A673 (cell line): ENCODE data around the gene CPT1C. TPM values are rescaled to one million over a fixed set of nuclear protein-coding genes. Genes with fewer than 3 reads are reported as not detected.

Experiments used
- BruUV-seq: library from RNA; stranded (reverse); fragments of 400-500 nt; replicated peaks from 2 replicates; lab custom pipeline; 2021; lab: Mats Ljungman, UMichigan
- CTCF ChIA-PET: fragments of 300-600 bp; sonication (Branson Sonifier 250); formaldehyde crosslinking; loops from one replicate; lab custom pipeline; 2022; ENCODE audit warnings: antibody characterized with exemption; lab: Charles Lee
- POLR2A ChIA-PET: fragments of 300-600 bp; sonication (Branson Sonifier 250); formaldehyde crosslinking; loops from one replicate; lab custom pipeline; 2022; ENCODE audit warnings: antibody characterized with exemption; ENCODE audit not compliant: low non-redundant PET; lab: Charles Lee
- DNase-seq: peaks from one replicate; pipeline ENCODE4 v3.0.0-alpha.2; 2015; ENCODE audit warnings: low spot score
- H3K27ac ChIP-seq: fragments of 200-600 bp; sonication (generic); 2 replicates; pipeline ENCODE4 v1.5.1; 2016; ENCODE audit warnings: mixed run types, low read depth, mild to moderate bottlenecking, mixed read lengths, antibody characterized with exemption, low read length; ENCODE audit not compliant: poor library complexity, severe bottlenecking
- H3K27me3 ChIP-seq: fragments of 200-600 bp; sonication (generic); replicated peaks from 2 replicates; pipeline ENCODE4 v1.6.1; 2017; ENCODE audit warnings: mixed run types, low read depth, mild to moderate bottlenecking, mixed read lengths, antibody characterized with exemption, low read length; ENCODE audit not compliant: insufficient read depth, poor library complexity
- H3K36me3 ChIP-seq: fragments of 200-600 bp; sonication (generic); 2 replicates; pipeline ENCODE4 v1.6.1; 2016; ENCODE audit warnings: mixed run types, mild to moderate bottlenecking, mixed read lengths, antibody characterized with exemption, low read length; ENCODE audit not compliant: insufficient read depth, poor library complexity, severe bottlenecking
- H3K4me1 ChIP-seq: fragments of 200-600 bp; sonication (generic); 2 replicates; pipeline ENCODE4 v1.6.1; 2017; ENCODE audit warnings: mixed run types, mild to moderate bottlenecking, mixed read lengths, antibody characterized with exemption, low read length; ENCODE audit not compliant: insufficient read depth, poor library complexity, severe bottlenecking
- H3K4me3 ChIP-seq: fragments of 200-600 bp; sonication (generic); 2 replicates; pipeline ENCODE4 v1.5.1; 2016; ENCODE audit warnings: low read depth, mixed run types, mild to moderate bottlenecking, mixed read lengths, low read length; ENCODE audit not compliant: poor library complexity, severe bottlenecking
- H3K9me3 ChIP-seq: fragments of 200-600 bp; sonication (generic); 2 replicates; pipeline ENCODE4 v1.6.1; 2016; ENCODE audit warnings: mixed run types, low read depth, mild to moderate bottlenecking, mixed read lengths, antibody characterized with exemption, low read length; ENCODE audit not compliant: poor library complexity, severe bottlenecking
- CTCF ChIP-seq: fragments of 300-800, 200-600 bp; sonication (generic); conservative IDR thresholded peaks from 2 replicates; pipeline ENCODE4 v1.5.1; 2017; ENCODE audit warnings: low read depth, mild to moderate bottlenecking, antibody characterized with exemption, low read length, moderate library complexity, mixed read lengths
- EZH2 ChIP-seq: fragments of 200-600 bp; sonication (generic); IDR thresholded peaks from 2 replicates; pipeline ENCODE4 v1.6.1; 2017; ENCODE audit warnings: borderline replicate concordance, low read depth, mild to moderate bottlenecking, mixed read lengths, antibody characterized with exemption, low read length; ENCODE audit not compliant: poor library complexity, severe bottlenecking
- intact Hi-C: fragments of 100-400 bp; cut with micrococcal nuclease; formaldehyde crosslinking; loops from one replicate; pipeline ENCODE4 v1.10.0; 2022; ENCODE audit not compliant: unreplicated experiment
- total RNA-seq: library from RNA; stranded (reverse); gene quantifications from 2 replicates; pipeline ENCODE4 v1.2.3, GENCODE V29; 2021

The CPT1C gene
- total RNA-seq, 1 experiment from 2014 or later = 23.3 TPM

GRCh38 chr19:49705919-49706318, 15.0 kb downstream of the CPT1C start:
- Histone ChIP-seq H3K27me3 (no peaks in the 10 kb centered on the region), H3K36me3 (no peaks in the 10 kb centered on the region), H3K9me3 (no peaks in the 10 kb centered on the region), H3K4me1 (no peaks in the 10 kb centered on the region), H3K27ac (no peak overlapping the region), H3K4me3 (no peak overlapping the region)
- no TSS peak for BruUV-seq
- TF ChIP-seq CTCF (no peak), EZH2 (no peak)
- POLR2A ChIA-PET = no interaction called here
- no peak for DNase-seq
- CTCF ChIA-PET = no interaction called here
- intact Hi-C loops = no loop called here

- DNase-seq = no peak
- H3K27me3 ChIP-seq = no peaks in the 10 kb centered on the region
- CTCF ChIA-PET = no interaction called here
- no peaks in the 10 kb centered on the region for H3K9me3 ChIP-seq
- H3K27ac ChIP-seq = no peak overlapping the region
- TF ChIP-seq CTCF = no peak
- TF ChIP-seq EZH2 = no peak
- no peaks in the 10 kb centered on the region for H3K36me3 ChIP-seq
- H3K4me1 ChIP-seq = no peaks in the 10 kb centered on the region
- no peak overlapping the region for H3K4me3 ChIP-seq
- POLR2A ChIA-PET = no interaction called here
- no TSS peak for BruUV-seq
- intact Hi-C loops = no loop called here
Observed at GRCh38 chr19:49710372-49710951, 19.5 kb downstream of the CPT1C start.

- intact Hi-C loops = no loop called here
- H3K4me1 ChIP-seq = no peaks in the 10 kb centered on the region
- POLR2A ChIA-PET = no interaction called here
- H3K27ac ChIP-seq = no peak overlapping the region
- BruUV-seq = no TSS peak
- CTCF ChIA-PET = interaction anchor here (0.6 kb wide), 1 partner anchor 1061 kb away, joined by 3 read pairs; no protein-coding TSS in a partner anchor
- H3K9me3 ChIP-seq = no peaks in the 10 kb centered on the region
- no peaks in the 10 kb centered on the region for H3K27me3 ChIP-seq
- no peaks in the 10 kb centered on the region for H3K36me3 ChIP-seq
- DNase-seq = peak; percentile 76
- TF ChIP-seq CTCF (no peak), EZH2 (no peak)
- no peak overlapping the region for H3K4me3 ChIP-seq
Observed at GRCh38 chr19:49712397-49712859, 21.5 kb downstream of the CPT1C start.
